ENCODE measurements around the gene EDEM2. TPM values are rescaled to one million over a fixed set of nuclear protein-coding genes. Genes with fewer than 3 reads are reported as not detected.

The EDEM2 gene, protein sequence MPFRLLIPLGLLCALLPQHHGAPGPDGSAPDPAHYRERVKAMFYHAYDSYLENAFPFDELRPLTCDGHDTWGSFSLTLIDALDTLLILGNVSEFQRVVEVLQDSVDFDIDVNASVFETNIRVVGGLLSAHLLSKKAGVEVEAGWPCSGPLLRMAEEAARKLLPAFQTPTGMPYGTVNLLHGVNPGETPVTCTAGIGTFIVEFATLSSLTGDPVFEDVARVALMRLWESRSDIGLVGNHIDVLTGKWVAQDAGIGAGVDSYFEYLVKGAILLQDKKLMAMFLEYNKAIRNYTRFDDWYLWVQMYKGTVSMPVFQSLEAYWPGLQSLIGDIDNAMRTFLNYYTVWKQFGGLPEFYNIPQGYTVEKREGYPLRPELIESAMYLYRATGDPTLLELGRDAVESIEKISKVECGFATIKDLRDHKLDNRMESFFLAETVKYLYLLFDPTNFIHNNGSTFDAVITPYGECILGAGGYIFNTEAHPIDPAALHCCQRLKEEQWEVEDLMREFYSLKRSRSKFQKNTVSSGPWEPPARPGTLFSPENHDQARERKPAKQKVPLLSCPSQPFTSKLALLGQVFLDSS
- 12.0 TPM for total RNA-seq

DNA sequence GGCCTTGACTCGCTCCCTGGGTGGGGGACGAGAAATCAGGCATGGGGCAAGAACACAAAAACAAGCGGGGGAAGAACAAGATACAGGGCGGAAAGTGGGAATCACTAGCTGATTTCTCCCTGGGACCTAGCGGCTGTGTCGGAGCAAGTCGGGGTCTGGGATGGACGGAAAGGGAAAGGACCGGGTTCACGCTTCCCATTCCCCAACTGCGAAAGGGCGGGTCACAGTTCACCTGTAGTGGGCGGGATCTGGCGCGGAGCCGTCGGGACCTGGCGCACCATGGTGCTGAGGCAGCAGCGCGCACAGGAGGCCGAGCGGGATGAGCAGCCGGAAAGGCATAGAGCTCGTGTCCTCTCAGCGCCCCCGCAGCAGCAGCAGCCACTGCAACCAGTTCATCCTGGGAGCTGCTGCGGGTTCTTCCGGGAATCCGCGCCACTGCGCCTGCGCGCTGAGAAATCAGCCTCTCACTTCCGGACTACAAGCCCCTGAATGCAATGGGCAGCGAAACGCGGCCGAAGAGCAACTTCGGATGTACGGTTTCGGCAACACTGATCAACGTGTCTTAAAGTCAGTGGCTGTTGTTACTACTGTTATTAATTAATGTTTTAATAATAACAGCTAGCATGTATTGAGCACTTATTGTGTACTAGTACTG lies at the start of gene EDEM2:
Gene EDEM2 (minus strand): TSS at position 417 of the 655 bp plus-strand sequence. CDS start 78 bp downstream, at position 339.

DNA sequence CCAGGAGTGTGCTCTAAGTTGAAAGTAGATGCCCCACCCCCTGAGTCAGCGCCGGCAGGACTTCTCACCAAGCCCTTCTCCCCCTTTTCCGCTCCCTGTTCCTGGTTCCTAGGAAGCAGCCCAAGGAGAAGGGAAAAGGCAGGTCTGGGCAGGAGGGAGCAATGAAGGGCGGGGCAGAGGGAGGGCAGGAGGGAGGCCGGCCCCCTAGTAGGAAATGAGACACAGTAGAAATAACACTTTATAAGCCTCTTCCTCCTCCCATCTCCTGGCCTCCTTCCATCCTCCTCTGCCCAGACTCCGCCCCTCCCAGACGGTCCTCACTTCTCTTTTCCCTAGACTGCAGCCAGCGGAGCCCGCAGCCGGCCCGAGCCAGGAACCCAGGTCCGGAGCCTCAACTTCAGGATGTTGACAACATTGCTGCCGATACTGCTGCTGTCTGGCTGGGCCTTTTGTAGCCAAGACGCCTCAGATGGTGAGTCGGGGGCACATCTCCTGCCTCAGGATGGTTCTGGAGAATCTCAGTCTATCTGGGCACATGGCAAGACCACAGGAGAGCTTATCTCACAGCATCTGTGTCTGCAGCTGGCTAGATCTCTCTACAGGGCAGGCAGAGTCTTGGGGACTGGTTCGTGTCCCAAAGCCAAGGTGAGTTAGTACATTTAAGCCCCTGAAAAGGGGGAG lies 24.8 kb upstream of the EDEM2 start, which contains the start of gene PROCR:
Gene PROCR (plus strand): TSS at position 320 of the 681 bp plus-strand sequence. CDS start 83 bp downstream, at position 403.

DNA sequence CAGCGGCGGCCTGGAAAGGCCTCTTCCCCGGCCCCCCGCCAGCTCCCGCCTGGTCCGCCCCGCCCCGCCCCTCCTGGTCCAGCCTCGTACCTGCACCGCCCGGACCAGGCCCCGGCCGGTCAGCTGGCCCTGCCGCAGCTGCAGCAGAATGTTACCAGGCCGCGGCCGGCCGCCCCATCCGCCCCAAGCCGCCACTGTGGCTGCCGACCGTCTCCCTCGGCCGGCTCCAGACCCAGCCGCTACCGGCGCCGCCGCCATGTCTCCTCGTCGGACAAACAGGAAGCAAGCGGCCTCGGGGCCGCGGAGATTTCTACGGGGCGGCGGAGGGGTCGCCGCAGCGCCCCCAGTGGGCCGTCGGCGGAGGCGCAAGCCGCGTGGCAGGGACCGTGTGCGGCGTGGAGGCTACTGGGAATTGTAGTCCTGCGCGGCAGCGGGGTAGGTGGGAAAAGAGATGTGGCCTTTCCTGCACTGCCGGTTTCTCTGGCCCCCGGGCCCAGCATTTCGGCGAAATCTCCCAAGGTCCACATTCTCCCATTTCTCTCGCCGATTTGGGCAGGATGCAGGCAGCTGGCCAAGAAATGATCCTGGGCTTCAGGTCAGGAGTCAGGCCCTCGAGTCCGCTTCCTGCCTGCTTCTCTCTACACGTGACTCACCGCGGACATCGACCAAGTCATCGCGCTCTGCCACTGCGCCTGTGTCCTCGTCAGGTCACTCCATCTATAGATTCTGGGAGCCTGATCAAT lies 54.4 kb downstream of the EDEM2 start, which contains the start of gene TRPC4AP:
Gene TRPC4AP (minus strand): TSS at position 284 of the 743 bp plus-strand sequence. CDS start 26 bp downstream, at position 258.

Small RNAs within 50 kb of the gene (small RNA-seq; reads per million reads assigned to genes)
- not detected for gene RF00275
- gene RNA5SP483, result not detected

Other genes with a start within 250 kb of the EDEM2 start
- 35.3 TPM for gene GSS, start 191.5 kb downstream of the EDEM2 start, total RNA-seq
- 0.46 TPM for gene MYH7B, start 191.5 kb downstream of the EDEM2 start, total RNA-seq
- gene TRPC4AP, start 54.5 kb downstream of the EDEM2 start, total RNA-seq, result 76.1 TPM
- gene PROCR, start 24.7 kb upstream of the EDEM2 start, total RNA-seq, result 10.4 TPM
- 80.5 TPM for gene MMP24, start 79.4 kb upstream of the EDEM2 start, total RNA-seq
- gene MMP24OS, start 130.8 kb upstream of the EDEM2 start, total RNA-seq, result 4.4 TPM
- 56.1 TPM for gene EIF6, start 137.4 kb upstream of the EDEM2 start, total RNA-seq
- not detected for gene FAM83C, start 145.1 kb upstream of the EDEM2 start, total RNA-seq